Adipocyte (in vitro differentiated cells): ENCODE data around the gene PPP1R12C.

ENCODE experiments used
- DNase-seq: peaks from one replicate; pipeline ENCODE4 v3.0.0-alpha.2; 2015; ENCODE audit warnings: low read depth
- H3K27me3 ChIP-seq: replicated peaks from 2 replicates; pipeline ENCODE4 v1.7.0; 2013; ENCODE audit warnings: mild to moderate bottlenecking, low read length, moderate library complexity; ENCODE audit not compliant: control insufficient read depth, insufficient read depth
- H3K36me3 ChIP-seq: 2 replicates; pipeline ENCODE4 v1.7.0; 2013; ENCODE audit warnings: low read length, mild to moderate bottlenecking, moderate library complexity; ENCODE audit not compliant: control insufficient read depth, insufficient read depth, severe bottlenecking
- H3K4me1 ChIP-seq: 2 replicates; pipeline ENCODE4 v1.7.0; 2013; ENCODE audit warnings: mild to moderate bottlenecking, low read length, moderate library complexity; ENCODE audit not compliant: control insufficient read depth, insufficient read depth
- H3K4me3 ChIP-seq: 2 replicates; pipeline ENCODE4 v1.7.0; 2013; ENCODE audit warnings: mild to moderate bottlenecking, low read length, moderate library complexity
- H3K9ac ChIP-seq: 2 replicates; pipeline ENCODE4 v1.7.0; 2013; ENCODE audit warnings: mild to moderate bottlenecking, low read length, moderate library complexity
- H3K9me3 ChIP-seq: 2 replicates; pipeline ENCODE4 v1.7.0; 2013; ENCODE audit warnings: mild to moderate bottlenecking, low read length, moderate library complexity; ENCODE audit not compliant: control insufficient read depth

The PPP1R12C gene

GRCh38 chr19:55091955-55092354 lies 25.5 kb downstream of the PPP1R12C start:
- DNase-seq = no peak

GRCh38 chr19:55091126-55091910 lies 26.1 kb downstream of the PPP1R12C start:
- H3K9me3 ChIP-seq = no peaks in the 10 kb centered on the region
- peaks cover 20% of the 10 kb centered on the region for H3K36me3 ChIP-seq
- H3K4me3 ChIP-seq = no peak overlapping the region
- DNase-seq = no peak
- no peak overlapping the region for H3K9ac ChIP-seq
- peaks cover 18% of the 10 kb centered on the region for H3K4me1 ChIP-seq
- H3K27me3 ChIP-seq = peaks cover under 1% of the 10 kb centered on the region

More at GRCh38 chr19:55091955-55092354, 25.5 kb downstream of the PPP1R12C start:
- H3K27me3 ChIP-seq = no peaks in the 10 kb centered on the region
- no peak overlapping the region for H3K4me3 ChIP-seq
- no peaks in the 10 kb centered on the region for H3K9me3 ChIP-seq
- H3K9ac ChIP-seq = no peak overlapping the region
- peaks cover 14% of the 10 kb centered on the region for H3K4me1 ChIP-seq
- peaks cover 20% of the 10 kb centered on the region for H3K36me3 ChIP-seq

GRCh38 chr19:55090564-55090963 lies 26.9 kb downstream of the PPP1R12C start:
- peaks cover 8% of the 10 kb centered on the region for H3K27me3 ChIP-seq
- H3K9ac ChIP-seq = no peak overlapping the region
- H3K4me3 ChIP-seq = no peak overlapping the region
- peaks cover 18% of the 10 kb centered on the region for H3K4me1 ChIP-seq
- H3K36me3 ChIP-seq = peaks cover 20% of the 10 kb centered on the region
- no peaks in the 10 kb centered on the region for H3K9me3 ChIP-seq
- no peak for DNase-seq

- no peaks in the 10 kb centered on the region for H3K9me3 ChIP-seq
- H3K4me3 ChIP-seq = no peak overlapping the region
- H3K36me3 ChIP-seq = peaks cover 12% of the 10 kb centered on the region
- H3K9ac ChIP-seq = no peak overlapping the region
- peaks cover 17% of the 10 kb centered on the region for H3K27me3 ChIP-seq
- no peak for DNase-seq
- peaks cover 18% of the 10 kb centered on the region for H3K4me1 ChIP-seq
These were observed 28.0 kb downstream of the PPP1R12C start for GRCh38 chr19:55089342-55089944.

GRCh38 chr19:55088543-55089341 lies 28.7 kb downstream of the PPP1R12C start:
- H3K4me3 ChIP-seq = no peak overlapping the region
- peaks cover 24% of the 10 kb centered on the region for H3K27me3 ChIP-seq
- DNase-seq = peak; percentile 90
- no peak overlapping the region for H3K9ac ChIP-seq
- H3K9me3 ChIP-seq = no peaks in the 10 kb centered on the region
- H3K36me3 ChIP-seq = peaks cover 10% of the 10 kb centered on the region
- H3K4me1 ChIP-seq = peaks cover 18% of the 10 kb centered on the region

- peak overlapping the region; percentile 48 for H3K9ac ChIP-seq
- peaks cover 10% of the 10 kb centered on the region for H3K36me3 ChIP-seq
- H3K9me3 ChIP-seq = no peaks in the 10 kb centered on the region
- no peak for DNase-seq
- no peak overlapping the region for H3K4me3 ChIP-seq
- peaks cover 18% of the 10 kb centered on the region for H3K4me1 ChIP-seq
- H3K27me3 ChIP-seq = peaks cover 29% of the 10 kb centered on the region
These were observed 29.4 kb downstream of the PPP1R12C start for GRCh38 chr19:55088021-55088451.

- H3K36me3 ChIP-seq = peaks cover 10% of the 10 kb centered on the region
- H3K4me3 ChIP-seq = peak overlapping the region; percentile 77
- H3K9me3 ChIP-seq = peaks cover under 1% of the 10 kb centered on the region
- peaks cover 18% of the 10 kb centered on the region for H3K4me1 ChIP-seq
- peak overlapping the region; percentile 48 for H3K9ac ChIP-seq
- DNase-seq = no peak
- H3K27me3 ChIP-seq = peaks cover 33% of the 10 kb centered on the region
These were observed 29.9 kb downstream of the PPP1R12C start for GRCh38 chr19:55087542-55087901.

GRCh38 chr19:55086730-55087541 lies 30.5 kb downstream of the PPP1R12C start:
- H3K36me3 ChIP-seq = peaks cover 10% of the 10 kb centered on the region
- peak; percentile 94 for DNase-seq
- H3K4me1 ChIP-seq = peaks cover 18% of the 10 kb centered on the region
- peaks cover 3% of the 10 kb centered on the region for H3K9me3 ChIP-seq
- peak overlapping the region; percentile 77 for H3K4me3 ChIP-seq
- H3K27me3 ChIP-seq = peaks cover 39% of the 10 kb centered on the region
- H3K9ac ChIP-seq = peak overlapping the region; percentile 48

GRCh38 chr19:55085923-55086715 lies 31.3 kb downstream of the PPP1R12C start:
- H3K9me3 ChIP-seq = peaks cover 3% of the 10 kb centered on the region
- peaks cover 18% of the 10 kb centered on the region for H3K4me1 ChIP-seq
- peaks cover 8% of the 10 kb centered on the region for H3K36me3 ChIP-seq
- H3K9ac ChIP-seq = no peak overlapping the region
- DNase-seq = no peak
- peaks cover 47% of the 10 kb centered on the region for H3K27me3 ChIP-seq
- H3K4me3 ChIP-seq = peak overlapping the region; percentile 77

- peaks cover 64% of the 10 kb centered on the region for H3K27me3 ChIP-seq
These were observed 33.0 kb downstream of the PPP1R12C start for GRCh38 chr19:55084416-55084815.

More at GRCh38 chr19:55084416-55084815, 33.0 kb downstream of the PPP1R12C start:
- Histone ChIP-seq H3K9me3 (peaks cover 3% of the 10 kb centered on the region), H3K4me3 (no peak overlapping the region), H3K36me3 (no peaks in the 10 kb centered on the region), H3K4me1 (peaks cover 22% of the 10 kb centered on the region), H3K9ac (no peak overlapping the region)
- DNase-seq = no peak
